ENCODE measurements around the gene MLLT6.

Gene MLLT6

GRCh38 chr17:38690386-38690785 lies 14.7 kb upstream of the MLLT6 start:
- Histone ChIP-seq H3K36me3 (ENCODE audit: control insufficient read depth, insufficient read depth, low read length) (no peaks in the 10 kb centered on the region), H3K4me3 (ENCODE audit: low read length) (no peak overlapping the region), H3K27ac (ENCODE audit: low read depth, low read length) (no peak overlapping the region), H3K9ac (ENCODE audit: low read length) (no peak overlapping the region), H3K4me1 (ENCODE audit: control insufficient read depth, insufficient read depth, low read length) (peaks cover 13% of the 10 kb centered on the region), H3K27me3 (ENCODE audit: control insufficient read depth, insufficient read depth, low read length) (no peaks in the 10 kb centered on the region)

GRCh38 chr17:38691154-38691553 lies 13.9 kb upstream of the MLLT6 start:
- no peak overlapping the region for H3K4me3 ChIP-seq (ENCODE audit: low read length)
- no peaks in the 10 kb centered on the region for H3K36me3 ChIP-seq (ENCODE audit: control insufficient read depth, insufficient read depth, low read length)
- H3K27ac ChIP-seq (ENCODE audit: low read depth, low read length) = no peak overlapping the region
- no peak overlapping the region for H3K9ac ChIP-seq (ENCODE audit: low read length)
- H3K27me3 ChIP-seq (ENCODE audit: control insufficient read depth, insufficient read depth, low read length) = no peaks in the 10 kb centered on the region
- peaks cover 13% of the 10 kb centered on the region for H3K4me1 ChIP-seq (ENCODE audit: control insufficient read depth, insufficient read depth, low read length)

GRCh38 chr17:38693700-38694329 lies 11.3 kb upstream of the MLLT6 start:
- Histone ChIP-seq H3K4me3 (ENCODE audit: low read length) (peak overlapping the region; percentile 33), H3K4me1 (ENCODE audit: control insufficient read depth, insufficient read depth, low read length) (peaks cover 13% of the 10 kb centered on the region), H3K27ac (ENCODE audit: low read depth, low read length) (peak overlapping the region; percentile 94), H3K36me3 (ENCODE audit: control insufficient read depth, insufficient read depth, low read length) (no peaks in the 10 kb centered on the region), H3K27me3 (ENCODE audit: control insufficient read depth, insufficient read depth, low read length) (no peaks in the 10 kb centered on the region), H3K9ac (ENCODE audit: low read length) (no peak overlapping the region)

GRCh38 chr17:38697061-38697820 lies 7.8 kb upstream of the MLLT6 start:
- no peak overlapping the region for H3K4me3 ChIP-seq (ENCODE audit: low read length)
- H3K36me3 ChIP-seq (ENCODE audit: control insufficient read depth, insufficient read depth, low read length) = no peaks in the 10 kb centered on the region
- peaks cover 19% of the 10 kb centered on the region for H3K4me1 ChIP-seq (ENCODE audit: control insufficient read depth, insufficient read depth, low read length)
- H3K27me3 ChIP-seq (ENCODE audit: control insufficient read depth, insufficient read depth, low read length) = no peaks in the 10 kb centered on the region
- H3K27ac ChIP-seq (ENCODE audit: low read depth, low read length) = no peak overlapping the region
- no peak overlapping the region for H3K9ac ChIP-seq (ENCODE audit: low read length)

- no peak overlapping the region for H3K27ac ChIP-seq (ENCODE audit: low read depth, low read length)
- H3K4me1 ChIP-seq (ENCODE audit: control insufficient read depth, insufficient read depth, low read length) = peaks cover 16% of the 10 kb centered on the region
- H3K27me3 ChIP-seq (ENCODE audit: control insufficient read depth, insufficient read depth, low read length) = no peaks in the 10 kb centered on the region
- H3K9ac ChIP-seq (ENCODE audit: low read length) = no peak overlapping the region
- H3K36me3 ChIP-seq (ENCODE audit: control insufficient read depth, insufficient read depth, low read length) = no peaks in the 10 kb centered on the region
- no peak overlapping the region for H3K4me3 ChIP-seq (ENCODE audit: low read length)
These were observed 6.3 kb upstream of the MLLT6 start for GRCh38 chr17:38698760-38699159.

GRCh38 chr17:38701504-38702165 lies 3.4 kb upstream of the MLLT6 start:
- no peaks in the 10 kb centered on the region for H3K27me3 ChIP-seq (ENCODE audit: control insufficient read depth, insufficient read depth, low read length)
- H3K4me1 ChIP-seq (ENCODE audit: control insufficient read depth, insufficient read depth, low read length) = peaks cover 10% of the 10 kb centered on the region
- peak overlapping the region; percentile 75 for H3K9ac ChIP-seq (ENCODE audit: low read length)
- peak overlapping the region; percentile 88 for H3K4me3 ChIP-seq (ENCODE audit: low read length)
- H3K36me3 ChIP-seq (ENCODE audit: control insufficient read depth, insufficient read depth, low read length) = no peaks in the 10 kb centered on the region
- peak overlapping the region; percentile 86 for H3K27ac ChIP-seq (ENCODE audit: low read depth, low read length)

- H3K36me3 ChIP-seq (ENCODE audit: control insufficient read depth, insufficient read depth, low read length) = peaks cover 1% of the 10 kb centered on the region
- H3K9ac ChIP-seq (ENCODE audit: low read length) = peak overlapping the region; percentile 92
- H3K27me3 ChIP-seq (ENCODE audit: control insufficient read depth, insufficient read depth, low read length) = no peaks in the 10 kb centered on the region
- H3K4me3 ChIP-seq (ENCODE audit: low read length) = peak overlapping the region; percentile 91
- peak overlapping the region; percentile 91 for H3K27ac ChIP-seq (ENCODE audit: low read depth, low read length)
- peaks cover 14% of the 10 kb centered on the region for H3K4me1 ChIP-seq (ENCODE audit: control insufficient read depth, insufficient read depth, low read length)
These were observed 2.7 kb upstream of the MLLT6 start for GRCh38 chr17:38702166-38702915.

- peak overlapping the region; percentile 91 for H3K27ac ChIP-seq (ENCODE audit: low read depth, low read length)
- H3K4me3 ChIP-seq (ENCODE audit: low read length) = peak overlapping the region; percentile 91
- peak overlapping the region; percentile 92 for H3K9ac ChIP-seq (ENCODE audit: low read length)
- H3K27me3 ChIP-seq (ENCODE audit: control insufficient read depth, insufficient read depth, low read length) = no peaks in the 10 kb centered on the region
- H3K36me3 ChIP-seq (ENCODE audit: control insufficient read depth, insufficient read depth, low read length) = peaks cover 4% of the 10 kb centered on the region
- H3K4me1 ChIP-seq (ENCODE audit: control insufficient read depth, insufficient read depth, low read length) = peaks cover 14% of the 10 kb centered on the region
These were observed 1.9 kb upstream of the MLLT6 start for GRCh38 chr17:38702916-38703741.

GRCh38 chr17:38703742-38704605 lies 1.1 kb upstream of the MLLT6 start:
- H3K36me3 ChIP-seq (ENCODE audit: control insufficient read depth, insufficient read depth, low read length) = peaks cover 4% of the 10 kb centered on the region
- H3K4me3 ChIP-seq (ENCODE audit: low read length) = peak overlapping the region; percentile 91
- peaks cover 14% of the 10 kb centered on the region for H3K4me1 ChIP-seq (ENCODE audit: control insufficient read depth, insufficient read depth, low read length)
- H3K9ac ChIP-seq (ENCODE audit: low read length) = peak overlapping the region; percentile 69
- peak overlapping the region; percentile 91 for H3K27ac ChIP-seq (ENCODE audit: low read depth, low read length)
- H3K27me3 ChIP-seq (ENCODE audit: control insufficient read depth, insufficient read depth, low read length) = no peaks in the 10 kb centered on the region

GRCh38 chr17:38705523-38705802 lies 390 bp downstream of the MLLT6 start:
- Histone ChIP-seq H3K4me3 (ENCODE audit: low read length) (peak overlapping the region; percentile 62), H3K36me3 (ENCODE audit: control insufficient read depth, insufficient read depth, low read length) (peaks cover 16% of the 10 kb centered on the region), H3K9ac (ENCODE audit: low read length) (no peak overlapping the region), H3K27me3 (ENCODE audit: control insufficient read depth, insufficient read depth, low read length) (no peaks in the 10 kb centered on the region), H3K27ac (ENCODE audit: low read depth, low read length) (peak overlapping the region; percentile 79), H3K4me1 (ENCODE audit: control insufficient read depth, insufficient read depth, low read length) (peaks cover 14% of the 10 kb centered on the region)

Measured in rectal smooth muscle tissue (tissue), 1 donor.